DMS114 treated with DMSO at 0.1 percent for 48 hours (cell line): ENCODE results near the gene OAF.
"Not testable (repeated sequence)": the region's sequence is repeated elsewhere in the genome, so short reads cannot be mapped to it uniquely, and the experiment has no call there.

Source experiments
- DNase-seq: peaks from one replicate; lab custom pipeline; 2025; ENCODE audit not compliant: unreplicated experiment; lab: John Stamatoyannopoulos, UW

OAF gene

DNA sequence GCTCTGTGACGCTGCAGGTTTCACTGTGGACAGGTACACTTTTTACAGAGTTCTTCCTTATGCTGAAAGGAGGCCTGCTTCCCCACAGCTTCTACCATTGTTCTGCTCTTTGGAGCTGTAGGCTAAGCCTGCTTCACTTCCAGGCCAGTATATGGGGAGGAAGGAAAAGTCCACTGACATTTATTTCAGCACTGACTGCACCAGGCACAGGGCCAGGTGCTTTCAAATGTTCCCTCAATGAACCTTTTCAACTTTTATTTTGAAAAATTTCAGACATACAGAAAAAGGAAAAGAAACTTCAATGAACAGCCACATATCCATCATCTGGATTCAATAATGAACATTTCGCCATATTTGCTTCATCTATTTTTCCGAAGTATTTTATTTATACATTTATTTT lies 51.1 kb downstream of the OAF start:
- no peak for DNase-seq

GRCh38 chr11:120267319-120267718 lies 56.5 kb downstream of the OAF start:
- DNase-seq, result no peak

DNA sequence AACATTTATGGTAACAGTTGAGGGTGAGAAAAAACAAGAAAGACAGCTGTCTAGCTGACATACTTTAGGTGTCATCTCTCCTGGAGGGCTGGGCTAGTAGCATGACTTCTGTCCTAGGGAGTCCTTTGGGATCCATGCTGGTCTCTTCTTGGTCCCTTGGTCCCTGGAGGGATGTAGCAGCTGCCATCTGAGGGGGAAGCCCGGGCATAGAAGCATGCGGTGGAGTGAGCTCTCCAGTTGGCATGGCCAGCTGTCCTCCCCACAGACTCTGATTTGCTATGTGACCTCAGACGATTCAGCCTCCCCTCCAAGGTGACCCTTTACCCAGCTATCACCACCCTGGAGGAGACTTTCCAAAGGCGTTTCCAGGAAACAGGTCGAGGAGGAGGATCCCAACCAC lies 57.9 kb downstream of the OAF start:
- DNase-seq, result no peak

DNA sequence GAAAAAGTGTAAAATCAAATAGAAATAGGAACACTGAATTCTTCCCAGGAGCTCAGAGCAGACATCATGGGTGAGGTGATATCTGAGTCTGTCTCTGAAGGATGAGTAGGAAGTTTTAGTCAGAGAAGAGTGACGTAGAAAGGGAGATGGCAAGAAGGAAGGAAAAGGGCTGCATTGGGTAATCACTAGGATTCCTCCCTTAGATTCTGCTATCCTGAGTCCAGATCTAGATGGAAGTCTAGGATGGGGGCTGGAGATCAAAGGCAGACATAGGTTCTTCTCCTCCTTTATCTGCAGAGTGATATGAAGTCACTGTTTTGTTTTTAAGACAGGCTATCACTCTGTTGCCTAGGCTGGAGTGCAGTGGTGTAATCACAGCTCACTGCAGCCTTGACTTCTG lies 59.6 kb downstream of the OAF start:
- DNase-seq, result no peak

DNA sequence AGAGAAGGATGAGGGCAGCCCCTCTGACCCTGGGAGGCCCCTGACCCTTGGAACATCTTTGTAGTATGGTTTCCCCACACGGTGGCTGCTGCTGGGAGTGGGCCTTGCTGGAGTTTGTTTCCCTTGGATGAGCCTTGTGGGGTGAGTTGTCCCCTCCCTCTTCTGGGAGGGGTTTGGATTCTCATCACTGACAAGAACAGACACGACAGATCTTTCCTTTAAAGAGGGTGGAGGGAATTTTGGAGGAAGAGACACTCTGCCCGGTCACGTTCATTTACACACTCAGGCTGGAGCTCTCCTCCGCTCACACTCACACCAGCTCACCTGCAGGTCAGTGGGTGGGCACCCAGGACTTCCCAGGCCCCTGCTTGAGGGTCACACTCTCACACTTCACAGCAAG lies 60.8 kb downstream of the OAF start:
- DNase-seq, result no peak

- no peak for DNase-seq
Measured at GRCh38 chr11:120272303-120272702, 61.5 kb downstream of the OAF start.

- no peak for DNase-seq
Measured at GRCh38 chr11:120273432-120273831, 62.6 kb downstream of the OAF start.

- DNase-seq, result not testable (repeated sequence)
Measured at GRCh38 chr11:120273956-120274355, 63.1 kb downstream of the OAF start.

GRCh38 chr11:120279502-120279901 lies 68.7 kb downstream of the OAF start:
- no peak for DNase-seq
